GM18498 (cell line): Measurements from ENCODE around the gene CCZ1B.
"Not testable (repeated sequence)": the region's sequence is repeated elsewhere in the genome, so short reads cannot be mapped to it uniquely, and the experiment has no call there.

ENCODE experiments used
- ATAC-seq: cut with Tn5 transposase; IDR thresholded peaks from one replicate; pipeline ENCODE4 v1.9.1; 2021; ENCODE audit warnings: mild to moderate bottlenecking, moderate library complexity; ENCODE audit not compliant: unreplicated experiment

The CCZ1B gene

GRCh38 chr7:6749335-6749734 is 76.7 kb downstream of the CCZ1B start:
- not testable (repeated sequence) for ATAC-seq
